Right ventricle myocardium superior (tissue), 1 donor: ENCODE measurements around the gene ADGRG7. TPM values are rescaled to one million over a fixed set of nuclear protein-coding genes. Genes with fewer than 3 reads are reported as not detected.
A peak's percentile ranks its signal among the peaks of the same experiment; 100 is the strongest.

ENCODE experiments used
- ATAC-seq: fragments of 200-7000 bp; cut with Tn5 transposase; one replicate; pipeline ENCODE4 v1.9.1; 2020; ENCODE audit warnings: mild to moderate bottlenecking; ENCODE audit not compliant: poor library complexity
- DNase-seq: peaks from one replicate; pipeline ENCODE4 v3.0.0-alpha.2; 2020
- intact Hi-C: fragments of 100-400 bp; cut with DNase I; formaldehyde crosslinking; loops from one replicate; pipeline ENCODE4 v1.11.2; 2022
- total RNA-seq: library from RNA; stranded (reverse); fragmentation: NEBNext Ultra II Directional; extraction: Animal tissue kit (Norgen Biotek cat#: 25700); gene quantifications from one replicate; pipeline ENCODE4 v1.2.1, GENCODE V29; 2021
- donor health status: DM: no; HTN: yes; CAD: no; lungs with severe emphysema.

ADGRG7 gene
- total RNA-seq, 1 donor from 2014 or later: not detected

DNA sequence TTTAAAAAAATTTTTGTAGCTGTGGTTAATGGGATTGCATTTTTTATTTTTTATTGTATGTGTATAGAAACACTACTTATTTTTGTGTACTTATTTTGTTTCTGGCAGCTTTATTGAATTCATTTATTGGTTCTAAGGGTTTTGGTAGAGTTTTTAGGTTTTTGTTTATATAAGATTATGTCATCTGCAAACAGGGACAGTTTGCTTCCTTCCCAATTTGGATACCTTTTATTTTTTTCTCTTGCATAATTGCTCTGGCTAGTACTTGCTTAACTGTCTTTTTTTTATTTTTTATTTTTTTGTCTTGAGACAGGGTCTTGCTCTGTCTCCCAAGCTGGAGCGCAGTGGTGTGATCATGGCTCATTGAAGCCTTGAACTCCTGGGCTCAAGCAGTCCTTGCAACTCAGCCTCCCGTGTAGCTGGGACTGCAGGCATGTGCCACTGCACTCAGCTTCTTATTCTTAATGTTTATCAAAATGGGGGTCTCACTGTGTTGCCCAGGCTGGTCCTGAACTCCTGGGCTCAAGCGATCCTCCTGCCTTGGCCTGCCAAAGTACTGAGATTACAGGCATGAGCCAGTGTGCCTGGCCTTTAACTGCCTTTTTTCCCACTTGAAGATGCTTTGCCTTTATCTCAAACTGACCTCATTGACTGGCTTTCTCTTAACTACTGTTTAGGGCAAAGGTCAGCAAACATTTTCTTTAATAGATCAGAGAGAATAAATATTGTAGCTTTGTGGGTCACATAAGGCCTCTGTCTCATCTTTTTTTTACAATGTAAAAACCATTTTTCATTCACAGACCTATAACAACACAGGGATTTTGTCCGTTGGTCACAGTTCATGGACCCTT lies 108.5 kb downstream of the ADGRG7 start:
- DNase-seq (no peak), ATAC-seq (no peak)
- intact Hi-C loops: no loop called here

DNA sequence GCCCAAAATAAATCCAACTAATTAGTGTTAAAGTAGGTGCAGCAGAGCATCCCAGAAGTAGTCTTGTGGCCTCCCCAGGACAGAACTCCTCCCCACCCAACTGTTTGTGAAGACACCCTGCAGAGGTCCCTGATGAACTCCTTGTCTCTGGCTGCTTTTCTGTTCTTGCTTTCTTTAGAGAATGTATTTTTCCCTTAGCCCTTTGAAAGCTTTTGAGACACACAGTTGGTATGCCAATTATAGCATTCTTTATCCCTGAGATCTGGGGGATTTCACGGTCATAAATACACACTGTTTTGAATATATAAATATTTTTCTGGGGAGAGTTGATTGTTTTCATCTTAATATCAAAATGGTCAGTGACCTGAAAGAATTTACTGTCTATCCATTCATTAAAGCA lies 109.7 kb downstream of the ADGRG7 start:
- ATAC-seq: no peak
- no peak for DNase-seq
- intact Hi-C loops: no loop called here

GRCh38 chr3:100720426-100720825 lies 111.0 kb downstream of the ADGRG7 start:
- DNase-seq (no peak), ATAC-seq (no peak)
- intact Hi-C loops: no loop called here

- ATAC-seq (peak; percentile 47), DNase-seq (no peak)
- intact Hi-C loops: no loop called here
These were observed 116.6 kb downstream of the ADGRG7 start for GRCh38 chr3:100725935-100726513.

DNA sequence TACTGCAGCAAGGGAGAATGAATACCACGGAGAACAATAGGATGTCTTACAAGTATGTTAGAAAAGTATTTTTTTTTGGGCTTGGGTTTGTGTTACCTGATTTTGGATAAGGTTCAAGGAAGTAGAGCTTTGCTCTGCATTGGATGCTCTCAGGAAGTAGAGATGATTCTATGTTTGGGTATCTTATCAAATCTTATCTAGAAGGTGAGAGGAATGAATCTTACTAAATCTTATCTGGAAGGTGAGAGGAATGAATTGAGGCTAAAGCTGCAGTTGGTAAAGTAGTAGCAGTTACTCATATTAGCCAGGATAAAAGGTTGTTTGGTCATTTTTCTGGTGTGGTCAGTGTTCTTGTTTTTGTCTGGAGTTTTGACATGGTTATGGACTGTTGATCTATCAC lies 117.3 kb downstream of the ADGRG7 start:
- intact Hi-C loops: no loop called here
- ATAC-seq (no peak), DNase-seq (no peak)

DNA sequence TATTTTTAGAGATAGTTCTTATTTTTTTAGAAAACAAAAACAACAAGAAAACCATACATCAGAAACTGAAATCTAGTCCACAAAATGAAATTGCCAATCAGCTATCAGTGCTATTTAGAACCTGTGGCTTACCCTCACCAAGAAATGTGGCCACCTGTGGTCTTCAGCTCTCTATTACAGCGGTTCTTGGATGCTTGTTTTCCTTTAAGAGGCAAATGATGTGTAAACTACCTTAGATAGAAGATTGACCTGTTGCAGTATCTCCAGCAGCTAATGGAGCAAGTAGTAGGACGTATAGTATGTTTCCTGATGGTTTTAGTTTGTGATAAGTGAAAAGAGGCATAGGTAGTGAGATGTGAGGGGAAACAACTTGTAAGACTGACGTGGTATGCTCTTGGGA lies 121.1 kb downstream of the ADGRG7 start:
- intact Hi-C loops: no loop called here
- DNase-seq (no peak), ATAC-seq (no peak)

GRCh38 chr3:100732435-100732834 lies 123.0 kb downstream of the ADGRG7 start:
- intact Hi-C loops: no loop called here
- no peak for ATAC-seq

GRCh38 chr3:100737334-100737733 lies 127.9 kb downstream of the ADGRG7 start:
- intact Hi-C loops: no loop called here
- DNase-seq (no peak), ATAC-seq (peak; percentile 36)

More at GRCh38 chr3:100732435-100732834, 123.0 kb downstream of the ADGRG7 start:
- no peak for DNase-seq

- no peak for ATAC-seq
- no peak for DNase-seq
- intact Hi-C loops: no loop called here
These were observed 130.8 kb downstream of the ADGRG7 start for GRCh38 chr3:100740207-100740606.

GRCh38 chr3:100743535-100743934 lies 134.1 kb downstream of the ADGRG7 start:
- DNase-seq: no peak
- ATAC-seq: no peak
- intact Hi-C loops: no loop called here

- DNase-seq (no peak), ATAC-seq (no peak)
- intact Hi-C loops: no loop called here
These were observed 135.3 kb downstream of the ADGRG7 start for GRCh38 chr3:100744671-100745070.

Other genes with a start within 250 kb of the ADGRG7 start
- gene TOMM70, start 208.5 kb upstream of the ADGRG7 start, total RNA-seq: 63.1 TPM
- gene LNP1, start 208.1 kb upstream of the ADGRG7 start, total RNA-seq: 2.6 TPM
- 3.6 TPM for gene TMEM45A, start 117.0 kb upstream of the ADGRG7 start, total RNA-seq
- gene TFG, start 99.9 kb downstream of the ADGRG7 start, total RNA-seq: 97.7 TPM